ENCODE measurements around the gene C7orf57.

C7orf57 gene

GRCh38 chr7:48088559-48089045 lies 53.3 kb downstream of the C7orf57 start:
- DNase-seq = peak in 2 of 3 donors; percentile 72 to 86
- ChIA-PET POLR2A (interaction anchor here (0.7 kb wide), 1 partner anchor 193 kb away, joined by 3 read pairs; no protein-coding TSS in a partner anchor), CTCF (interaction anchor here (0.6 to 1.1 kb wide), 3 partner anchors 15 to 141 kb away, joined by 3 read pairs; partner anchors contain the start of gene PKD1L1)
- H3K9me3 ChIP-seq (ENCODE audit: control extremely low read depth in 1 of 5, control insufficient read depth in 4 of 5, insufficient read depth in 2 of 5, low read depth in 1 of 5, low read length in 4 of 5) = no peaks in the 10 kb centered on the region
- H3K36me3 ChIP-seq (ENCODE audit: control insufficient read depth in 4 of 4, insufficient read depth in 4 of 4, low read length in 3 of 4) = peaks cover 0 to 6% (median 1%) of the 10 kb centered on the region in 4 experiments
- peaks cover 2 to 40% (median 31%) of the 10 kb centered on the region in 4 experiments for H3K4me1 ChIP-seq (ENCODE audit: control extremely low read depth in 1 of 4, control insufficient read depth in 4 of 4, insufficient read depth in 4 of 4, low read length in 3 of 4)
- H3K27ac ChIP-seq (ENCODE audit: insufficient read depth in 1 of 2, low read depth in 1 of 2, low read length in 2 of 2, poor library complexity in 1 of 2, severe bottlenecking in 2 of 2) = peak overlapping the region in 1 of 2 experiments; percentile 61
- peaks cover 0 to 4% (median 3%) of the 10 kb centered on the region in 5 experiments for H3K27me3 ChIP-seq (replicated peaks in 2 of 5; ENCODE audit: control insufficient read depth in 4 of 5, insufficient read depth in 5 of 5, low read length in 4 of 5)
- H3K4me3 ChIP-seq (ENCODE audit: control insufficient read depth in 1 of 7, extremely low read depth in 1 of 7, insufficient read depth in 4 of 7, low read depth in 2 of 7, low read length in 6 of 7) = peak overlapping the region in 6 of 7 experiments; percentile 54 to 86 (median 81)
- 0% methylated on average over 18 of the region's 25 CpGs for WGBS (ENCODE audit: insufficient coverage)

GRCh38 chr7:48089046-48090003 lies 54.0 kb downstream of the C7orf57 start, which contains the start of gene UPP1:
Gene UPP1 (plus strand): TSS chr7:48089265. CDS start chr7:48094784, 5,519 bp downstream.
- H3K4me1 ChIP-seq (ENCODE audit: control extremely low read depth in 1 of 4, control insufficient read depth in 4 of 4, insufficient read depth in 4 of 4, low read length in 3 of 4) = peaks cover 2 to 40% (median 31%) of the 10 kb centered on the region in 4 experiments
- ChIA-PET CTCF (interaction anchor here (0.6 to 1.7 kb wide), 6 partner anchors 14 to 141 kb away, joined by 3 to 7 read pairs (median 3); partner anchors contain the start of gene PKD1L1), POLR2A (interaction anchor here (0.7 kb wide), 1 partner anchor 192 kb away, joined by 3 read pairs; no protein-coding TSS in a partner anchor)
- H3K27me3 ChIP-seq (replicated peaks in 2 of 5; ENCODE audit: control insufficient read depth in 4 of 5, insufficient read depth in 5 of 5, low read length in 4 of 5) = peaks cover 0 to 4% (median 3%) of the 10 kb centered on the region in 5 experiments
- H3K36me3 ChIP-seq (ENCODE audit: control insufficient read depth in 4 of 4, insufficient read depth in 4 of 4, low read length in 3 of 4) = peaks cover 0 to 6% (median 1%) of the 10 kb centered on the region in 4 experiments
- DNase-seq = peak; percentile 27 to 80 (median 69)
- H3K27ac ChIP-seq (ENCODE audit: insufficient read depth in 1 of 2, low read depth in 1 of 2, low read length in 2 of 2, poor library complexity in 1 of 2, severe bottlenecking in 2 of 2) = peak within 1 kb of the TSS in 1 of 2 experiments; percentile 61
- H3K4me3 ChIP-seq (ENCODE audit: control insufficient read depth in 1 of 7, extremely low read depth in 1 of 7, insufficient read depth in 4 of 7, low read depth in 2 of 7, low read length in 6 of 7) = peak within 1 kb of the TSS; percentile 50 to 86 (median 81)
- H3K9me3 ChIP-seq (ENCODE audit: control extremely low read depth in 1 of 5, control insufficient read depth in 4 of 5, insufficient read depth in 2 of 5, low read depth in 1 of 5, low read length in 4 of 5) = no peaks in the 10 kb centered on the region
- WGBS (ENCODE audit: insufficient coverage) = 1% methylated on average over 70 of the region's 96 CpGs

- no peak overlapping the region for H3K27ac ChIP-seq (ENCODE audit: insufficient read depth in 1 of 2, low read depth in 1 of 2, low read length in 2 of 2, poor library complexity in 1 of 2, severe bottlenecking in 2 of 2)
- ChIA-PET CTCF (interaction anchor here (1.1 to 1.7 kb wide), 3 partner anchors 13 to 98 kb away, joined by 3 to 7 read pairs (median 4); no protein-coding TSS in a partner anchor), POLR2A (no interaction called here)
- peaks cover 0 to 4% (median 3%) of the 10 kb centered on the region in 5 experiments for H3K27me3 ChIP-seq (replicated peaks in 2 of 5; ENCODE audit: control insufficient read depth in 4 of 5, insufficient read depth in 5 of 5, low read length in 4 of 5)
- DNase-seq = no peak
- 89% methylated on average over 25 of the region's 28 CpGs for WGBS (ENCODE audit: insufficient coverage)
- H3K9me3 ChIP-seq (ENCODE audit: control extremely low read depth in 1 of 5, control insufficient read depth in 4 of 5, insufficient read depth in 2 of 5, low read depth in 1 of 5, low read length in 4 of 5) = no peaks in the 10 kb centered on the region
- peak overlapping the region in 4 of 7 experiments; percentile 81 to 86 (median 82) for H3K4me3 ChIP-seq (ENCODE audit: control insufficient read depth in 1 of 7, extremely low read depth in 1 of 7, insufficient read depth in 4 of 7, low read depth in 2 of 7, low read length in 6 of 7)
- H3K4me1 ChIP-seq (ENCODE audit: control extremely low read depth in 1 of 4, control insufficient read depth in 4 of 4, insufficient read depth in 4 of 4, low read length in 3 of 4) = peaks cover 0 to 31% (median 24%) of the 10 kb centered on the region in 4 experiments
- peaks cover 0 to 6% (median 1%) of the 10 kb centered on the region in 4 experiments for H3K36me3 ChIP-seq (ENCODE audit: control insufficient read depth in 4 of 4, insufficient read depth in 4 of 4, low read length in 3 of 4)
Measured at GRCh38 chr7:48090095-48090805, 54.9 kb downstream of the C7orf57 start.

GRCh38 chr7:48091506-48092433 lies 56.4 kb downstream of the C7orf57 start:
- Histone ChIP-seq H3K4me1 (ENCODE audit: control extremely low read depth in 1 of 4, control insufficient read depth in 4 of 4, insufficient read depth in 4 of 4, low read length in 3 of 4) (peaks cover 5 to 31% (median 28%) of the 10 kb centered on the region in 4 experiments), H3K36me3 (ENCODE audit: control insufficient read depth in 4 of 4, insufficient read depth in 4 of 4, low read length in 3 of 4) (peaks cover 0 to 6% (median 1%) of the 10 kb centered on the region in 4 experiments), H3K27ac (ENCODE audit: insufficient read depth in 1 of 2, low read depth in 1 of 2, low read length in 2 of 2, poor library complexity in 1 of 2, severe bottlenecking in 2 of 2) (no peak overlapping the region), H3K9me3 (ENCODE audit: control extremely low read depth in 1 of 5, control insufficient read depth in 4 of 5, insufficient read depth in 2 of 5, low read depth in 1 of 5, low read length in 4 of 5) (no peaks in the 10 kb centered on the region), H3K4me3 (ENCODE audit: control insufficient read depth in 1 of 7, extremely low read depth in 1 of 7, insufficient read depth in 4 of 7, low read depth in 2 of 7, low read length in 6 of 7) (no peak overlapping the region), H3K27me3 (replicated peaks in 2 of 5; ENCODE audit: control insufficient read depth in 4 of 5, insufficient read depth in 5 of 5, low read length in 4 of 5) (peaks cover 0 to 4% (median 3%) of the 10 kb centered on the region in 5 experiments)
- CTCF ChIA-PET = interaction anchor here (0.8 to 2.7 kb wide), 4 partner anchors 17 to 825 kb away, joined by 3 to 12 read pairs (median 7); no protein-coding TSS in a partner anchor
- POLR2A ChIA-PET = no interaction called here
- 100% methylated on average over 6 of the region's 10 CpGs for WGBS (ENCODE audit: insufficient coverage)
- no peak for DNase-seq

GRCh38 chr7:48094861-48095293 lies 59.5 kb downstream of the C7orf57 start:
- H3K27me3 ChIP-seq (replicated peaks in 2 of 5; ENCODE audit: control insufficient read depth in 4 of 5, insufficient read depth in 5 of 5, low read length in 4 of 5) = peaks cover 0 to 4% (median 3%) of the 10 kb centered on the region in 5 experiments
- peaks cover 0 to 6% (median 1%) of the 10 kb centered on the region in 4 experiments for H3K36me3 ChIP-seq (ENCODE audit: control insufficient read depth in 4 of 4, insufficient read depth in 4 of 4, low read length in 3 of 4)
- no peak overlapping the region for H3K4me3 ChIP-seq (ENCODE audit: control insufficient read depth in 1 of 7, extremely low read depth in 1 of 7, insufficient read depth in 4 of 7, low read depth in 2 of 7, low read length in 6 of 7)
- WGBS (ENCODE audit: insufficient coverage) = 96% methylated on average over 3 of the region's 3 CpGs
- no peak for DNase-seq
- ChIA-PET CTCF (interaction anchor here (1.1 kb wide), 1 partner anchor 149 kb away, joined by 4 read pairs; no protein-coding TSS in a partner anchor), POLR2A (no interaction called here)
- no peaks in the 10 kb centered on the region for H3K9me3 ChIP-seq (ENCODE audit: control extremely low read depth in 1 of 5, control insufficient read depth in 4 of 5, insufficient read depth in 2 of 5, low read depth in 1 of 5, low read length in 4 of 5)
- H3K4me1 ChIP-seq (ENCODE audit: control extremely low read depth in 1 of 4, control insufficient read depth in 4 of 4, insufficient read depth in 4 of 4, low read length in 3 of 4) = peaks cover 13 to 34% (median 32%) of the 10 kb centered on the region in 4 experiments
- H3K27ac ChIP-seq (ENCODE audit: insufficient read depth in 1 of 2, low read depth in 1 of 2, low read length in 2 of 2, poor library complexity in 1 of 2, severe bottlenecking in 2 of 2) = no peak overlapping the region
